Fibroblast of lung (primary cell): ENCODE results near the gene SIK2. TPM values are rescaled to one million over a fixed set of nuclear protein-coding genes. Genes with fewer than 3 reads are reported as not detected.

Experiments used
- DNase-seq, 2 donors: peaks; one replicate each; pipeline versions ENCODE4 v3.0.0 to v3.0.0-alpha.2; 2010; ENCODE audit warnings: low read depth in 2 of 2
- H2AFZ ChIP-seq: 2 replicates; pipeline ENCODE4 v1.5.1; 2012; ENCODE audit warnings: low read length, control low read depth, inconsistent platforms
- H3K27ac ChIP-seq: 2 replicates; pipeline ENCODE4 v1.5.1; 2011; ENCODE audit warnings: low read length, control low read depth; ENCODE audit not compliant: insufficient read depth
- H3K27me3 ChIP-seq: 2 replicates; pipeline ENCODE4 v1.5.1; 2011; ENCODE audit warnings: mild to moderate bottlenecking, low read length; ENCODE audit not compliant: control insufficient read depth, insufficient read depth
- H3K36me3 ChIP-seq: 2 replicates; pipeline ENCODE4 v1.5.1; 2011; ENCODE audit warnings: low read length; ENCODE audit not compliant: control insufficient read depth, insufficient read depth
- H3K4me1 ChIP-seq: 2 replicates; pipeline ENCODE4 v1.5.1; 2011; ENCODE audit warnings: low read length; ENCODE audit not compliant: control insufficient read depth, insufficient read depth; ENCODE audit errors: extremely low read depth
- H3K4me2 ChIP-seq: 2 replicates; pipeline ENCODE4 v1.5.1; 2011; ENCODE audit warnings: low read length, control low read depth; ENCODE audit not compliant: insufficient read depth; ENCODE audit errors: extremely low read depth
- H3K4me3 ChIP-seq, 4 experiments: fragments of 200-600 bp in 1 of 4; sonication (generic) in 1 of 4; replicated peaks in 1 of 4; 2 replicates each; pipeline ENCODE4 v1.5.1; 2011 to 2016; ENCODE audit warnings: low read length in 4 of 4, low read depth in 3 of 4, mild to moderate bottlenecking in 3 of 4, control low read depth in 2 of 4, inconsistent platforms in 1 of 4, mixed read lengths in 1 of 4; ENCODE audit not compliant: insufficient read depth in 1 of 4; ENCODE audit errors: control extremely low read depth in 1 of 4
- H3K79me2 ChIP-seq: 2 replicates; pipeline ENCODE4 v1.5.1; 2012; ENCODE audit warnings: mild to moderate bottlenecking, low read length, inconsistent platforms; ENCODE audit not compliant: control insufficient read depth, insufficient read depth
- H3K9ac ChIP-seq: 2 replicates; pipeline ENCODE4 v1.5.1; 2011; ENCODE audit warnings: mild to moderate bottlenecking, low read length, control low read depth; ENCODE audit not compliant: insufficient read depth
- H3K9me3 ChIP-seq: 2 replicates; pipeline ENCODE4 v1.5.1; 2012; ENCODE audit warnings: low read depth, low read length; ENCODE audit not compliant: control insufficient read depth, insufficient read depth
- H4K20me1 ChIP-seq: 2 replicates; pipeline ENCODE4 v1.5.1; 2011; ENCODE audit warnings: low read length; ENCODE audit not compliant: control insufficient read depth, insufficient read depth; ENCODE audit errors: extremely low read depth
- CTCF ChIP-seq, 2 donors: IDR thresholded peaks in 1 of 2; conservative IDR thresholded peaks in 1 of 2; 1 replicate in 1 of 2; 2 replicates in 1 of 2; pipeline ENCODE4 v1.5.1; 2011 to 2012; ENCODE audit warnings: low read length in 2 of 2, control low read depth in 1 of 2, inconsistent platforms in 1 of 2, low read depth in 1 of 2, mild to moderate bottlenecking in 1 of 2
- EZH2 ChIP-seq: IDR thresholded peaks from 2 replicates; pipeline ENCODE4 v1.5.1; 2012; ENCODE audit warnings: low read length, control low read depth, mild to moderate bottlenecking; ENCODE audit errors: missing control alignments
- polyA plus RNA-seq, 2 donors: library from polyadenylated mRNA; depleted of rRNA in 1 of 2; stranded (reverse) in 1 of 2; unstranded in 1 of 2; fragments of >200 nt; gene quantifications; 2 replicates each; pipeline ENCODE4 v1.2.1, GENCODE V29; 2011 to 2012; ENCODE audit warnings: missing spikeins in 1 of 2
- total RNA-seq: library from RNA; depleted of rRNA; stranded (reverse); fragments of >200 nt; gene quantifications from 2 replicates; pipeline ENCODE4 v1.2.1, GENCODE V29; 2014

Gene SIK2
- total and polyA plus RNA-seq, 2 donors (not counting 1 experiment from before 2014, with no cell fraction given): 16.3 to 19.3 TPM

- Histone ChIP-seq H4K20me1 (no peaks in the 10 kb centered on the region), H3K4me2 (no peak overlapping the region), H3K4me1 (peaks cover 5% of the 10 kb centered on the region), H3K9ac (no peak overlapping the region), H2AFZ (no peak overlapping the region), H3K4me3 (peak overlapping the region in 1 of 4 experiments; percentile 5), H3K27ac (no peak overlapping the region), H3K36me3 (peaks cover 7% of the 10 kb centered on the region), H3K79me2 (peaks cover 36% of the 10 kb centered on the region), H3K9me3 (no peaks in the 10 kb centered on the region), H3K27me3 (no peaks in the 10 kb centered on the region)
- TF ChIP-seq CTCF (conservative IDR thresholded peaks at IDR 0.05 in 1 of 2, IDR thresholded peaks at IDR 0.05 in 1 of 2; ENCODE audit: low read depth in 1 of 2, low read length in 2 of 2): peak; percentile 31 to 38
- TF ChIP-seq EZH2: no peak
- peak; percentile 6 to 49 for DNase-seq
Measured at GRCh38 chr11:111762981-111763643, 160.9 kb downstream of the SIK2 start.

- Histone ChIP-seq H4K20me1 (no peaks in the 10 kb centered on the region), H3K9me3 (no peaks in the 10 kb centered on the region), H3K4me3 (peak overlapping the region; percentile 88 to 94 (median 90)), H2AFZ (no peak overlapping the region), H3K27me3 (no peaks in the 10 kb centered on the region), H3K4me2 (peak overlapping the region; percentile 77), H3K36me3 (peaks cover 6% of the 10 kb centered on the region), H3K79me2 (peaks cover 36% of the 10 kb centered on the region), H3K4me1 (peaks cover 5% of the 10 kb centered on the region), H3K27ac (no peak overlapping the region), H3K9ac (no peak overlapping the region)
- peak; percentile 17 to 40 for DNase-seq
- no peak for TF ChIP-seq CTCF (conservative IDR thresholded peaks at IDR 0.05 in 1 of 2, IDR thresholded peaks at IDR 0.05 in 1 of 2; ENCODE audit: low read depth in 1 of 2, low read length in 2 of 2)
- no peak for TF ChIP-seq EZH2
Measured at GRCh38 chr11:111764621-111765020, 162.4 kb downstream of the SIK2 start.

GRCh38 chr11:111765320-111765983 lies 163.2 kb downstream of the SIK2 start:
- Histone ChIP-seq H3K79me2 (peaks cover 36% of the 10 kb centered on the region), H3K27ac (peak overlapping the region; percentile 89), H2AFZ (peak overlapping the region; percentile 91), H3K9ac (peak overlapping the region; percentile 90), H3K27me3 (no peaks in the 10 kb centered on the region), H4K20me1 (no peaks in the 10 kb centered on the region), H3K9me3 (no peaks in the 10 kb centered on the region), H3K4me3 (peak overlapping the region; percentile 88 to 94 (median 90)), H3K4me1 (peaks cover 5% of the 10 kb centered on the region), H3K4me2 (peak overlapping the region; percentile 77), H3K36me3 (peaks cover 6% of the 10 kb centered on the region)
- TF ChIP-seq CTCF (conservative IDR thresholded peaks at IDR 0.05 in 1 of 2, IDR thresholded peaks at IDR 0.05 in 1 of 2; ENCODE audit: low read depth in 1 of 2, low read length in 2 of 2) (no peak), EZH2 (no peak)
- peak; percentile 4 to 12 for DNase-seq
